GM10248 (cell line): ENCODE data around the gene DHPS.

Experiments used
- CTCF ChIA-PET: fragments of 300-600 bp; sonication (Branson Sonifier 250); formaldehyde crosslinking; extraction: SDS; loops from one replicate; lab custom pipeline; 2021; ENCODE audit warnings: antibody characterized with exemption; lab: Yijun Ruan, JAX
- POLR2A ChIA-PET: fragments of 350-650 bp; sonication (Branson Sonifier 250); formaldehyde crosslinking; extraction: SDS; loops from one replicate; lab custom pipeline; 2020; ENCODE audit warnings: antibody characterized with exemption; lab: Yijun Ruan, JAX
- DNase-seq: peaks from one replicate; pipeline ENCODE4 v3.0.0; 2012; ENCODE audit errors: extremely low spot score
- CTCF ChIP-seq: IDR thresholded peaks from 2 replicates; pipeline ENCODE4 v1.5.1; 2012; ENCODE audit warnings: mild to moderate bottlenecking, low read depth; ENCODE audit errors: extremely low read depth, missing control alignments, control extremely low read depth

DHPS gene

GRCh38 chr19:12696366-12697335, 15.0 kb upstream of the DHPS start, which contains the start of gene FBXW9:
Gene FBXW9, minus strand, starts transcription at chr19:12696631. Its CDS starts 50 bp downstream, at chr19:12696581.
- no peak for TF ChIP-seq CTCF
- ChIA-PET POLR2A (interaction anchor here (0.8 to 1.8 kb wide), 2 partner anchors 11 to 83 kb away, joined by 3 to 17 read pairs; no protein-coding TSS in a partner anchor), CTCF (interaction anchor here (1.1 to 2.0 kb wide), 2 partner anchors 11 to 122 kb away, joined by 3 to 6 read pairs; no protein-coding TSS in a partner anchor)
- peak; percentile 98 for DNase-seq

- TF ChIP-seq CTCF = no peak
- ChIA-PET POLR2A (interaction anchor here (0.8 to 1.8 kb wide), 2 partner anchors 10 to 82 kb away, joined by 3 to 17 read pairs; no protein-coding TSS in a partner anchor), CTCF (interaction anchor here (1.1 to 2.0 kb wide), 3 partner anchors 10 to 122 kb away, joined by 3 to 6 read pairs (median 3); no protein-coding TSS in a partner anchor)
- no peak for DNase-seq
Measured at GRCh38 chr19:12695997-12696365, 14.3 kb upstream of the DHPS start.

DNA sequence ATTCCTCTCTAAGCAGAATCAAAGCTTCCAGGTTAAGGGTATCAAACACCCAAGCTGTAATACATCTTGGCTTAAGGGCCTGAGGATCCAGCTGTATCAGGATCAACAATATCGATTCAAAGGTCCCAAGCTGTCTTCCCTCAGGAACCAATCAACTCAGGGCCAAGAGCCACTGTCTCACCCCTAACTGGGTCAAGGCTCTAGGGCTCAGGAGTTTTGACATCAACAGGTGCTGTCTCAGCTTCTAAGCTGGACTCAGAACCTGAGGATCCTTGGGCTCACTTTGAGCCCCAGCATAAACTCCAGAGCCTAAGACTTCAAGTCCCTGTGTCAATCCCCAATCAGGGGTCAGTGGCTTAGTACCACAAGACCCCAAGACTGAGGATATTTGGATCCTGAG, 13.8 kb upstream of the DHPS start:
- no peak for DNase-seq
- no peak for TF ChIP-seq CTCF
- CTCF ChIA-PET = interaction anchor here (1.0 to 2.0 kb wide), 3 partner anchors 10 to 101 kb away, joined by 3 to 6 read pairs (median 4); no protein-coding TSS in a partner anchor
- POLR2A ChIA-PET = interaction anchor here (1.8 kb wide), 1 partner anchor 10 kb away, joined by 17 read pairs; no protein-coding TSS in a partner anchor

DNA sequence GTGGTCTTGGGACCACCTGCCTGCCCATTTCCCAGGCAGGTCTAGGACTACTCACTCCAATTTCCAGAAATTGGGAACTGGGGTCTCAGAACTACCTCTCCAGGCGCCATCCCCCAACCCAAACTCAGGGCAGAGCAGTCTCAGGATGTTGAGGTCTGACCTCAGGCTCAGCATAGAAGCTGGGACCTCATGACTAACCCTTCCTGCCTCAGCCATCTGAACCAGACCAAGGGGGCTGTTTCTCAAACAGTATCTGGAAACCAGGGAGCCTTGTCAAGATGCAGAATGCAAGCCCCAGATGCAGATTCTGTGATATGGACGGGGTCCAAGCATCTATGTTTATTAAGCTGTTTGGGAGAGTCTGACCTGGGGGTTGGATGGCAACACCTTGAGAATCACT, 13.4 kb upstream of the DHPS start:
- no peak for TF ChIP-seq CTCF
- DNase-seq = no peak
- POLR2A ChIA-PET = interaction anchor here (1.8 kb wide), 1 partner anchor 9 kb away, joined by 17 read pairs; no protein-coding TSS in a partner anchor
- CTCF ChIA-PET = interaction anchor here (1.0 to 2.0 kb wide), 3 partner anchors 10 to 101 kb away, joined by 3 to 6 read pairs (median 4); no protein-coding TSS in a partner anchor

DNA sequence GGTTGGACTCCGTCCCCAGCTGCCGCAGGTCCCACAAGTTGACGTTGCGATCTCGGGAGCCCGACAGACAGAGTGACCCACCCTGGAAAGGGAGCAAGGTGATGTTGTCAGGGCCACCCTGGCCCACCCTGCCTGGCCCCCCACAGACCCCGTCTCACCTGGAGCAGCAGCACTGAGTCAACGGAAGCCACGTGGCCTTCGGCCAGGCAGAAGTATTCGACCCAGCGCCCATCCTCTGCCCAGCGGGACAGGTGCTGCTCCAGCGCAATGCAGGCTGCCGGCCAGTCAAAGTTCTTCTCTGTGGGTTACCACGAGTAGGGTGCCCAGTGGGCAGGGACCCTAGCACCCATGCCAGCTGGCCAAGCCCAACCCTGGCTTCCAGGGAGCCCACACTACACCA, 13.0 kb upstream of the DHPS start:
- DNase-seq = no peak
- ChIA-PET CTCF (interaction anchor here (1.0 to 1.1 kb wide), 2 partner anchors 23 to 102 kb away, joined by 3 to 4 read pairs; no protein-coding TSS in a partner anchor), POLR2A (interaction anchor here (1.8 kb wide), 1 partner anchor 9 kb away, joined by 17 read pairs; no protein-coding TSS in a partner anchor)
- TF ChIP-seq CTCF = no peak

GRCh38 chr19:12692960-12693359, 11.3 kb upstream of the DHPS start:
- no peak for DNase-seq
- TF ChIP-seq CTCF = no peak
- ChIA-PET POLR2A (no interaction called here), CTCF (interaction anchor here (0.8 to 1.1 kb wide), 2 partner anchors 15 to 16 kb away, joined by 3 read pairs; no protein-coding TSS in a partner anchor)
